Peyer's patch (tissue), 4 donors: ENCODE results near the gene CNOT1. TPM values are rescaled to one million over a fixed set of nuclear protein-coding genes. Genes with fewer than 3 reads are reported as not detected.
A peak's percentile ranks its signal among the peaks of the same experiment; 100 is the strongest.

Experiments
- DNase-seq, 3 donors: peaks; one replicate each; pipeline ENCODE4 v3.0.0-alpha.2; 2017 to 2019
- H3K27ac ChIP-seq, 4 donors: fragments of 200-600 bp; sonication (generic); one replicate each; pipeline ENCODE4 v1.5.1; 2016 to 2019
- H3K27me3 ChIP-seq, 2 donors: fragments of 200-600 bp; sonication (generic); one replicate each; pipeline ENCODE4 v1.5.1; 2019
- H3K36me3 ChIP-seq, 3 donors: fragments of 200-600 bp; sonication (generic); one replicate each; pipeline ENCODE4 v1.5.1; 2016 to 2019
- H3K4me1 ChIP-seq, 4 donors: fragments of 200-600 bp; sonication (generic); one replicate each; pipeline ENCODE4 v1.5.1; 2016 to 2019
- H3K4me3 ChIP-seq, 4 donors: fragments of 200-600 bp; sonication (generic); 1 replicate in 3 of 4; 2 replicates in 1 of 4; pipeline ENCODE4 v1.5.1; 2016 to 2019; ENCODE audit warnings: mild to moderate bottlenecking in 1 of 4
- H3K9me3 ChIP-seq, 4 donors: fragments of 200-600 bp; sonication (generic); one replicate each; pipeline ENCODE4 v1.5.1; 2016 to 2019; ENCODE audit warnings: mild to moderate bottlenecking in 1 of 4
- POLR2A ChIP-seq, 2 donors: fragments of 450-650 bp; IDR thresholded peaks; one replicate each; pipeline ENCODE4 v1.5.1; 2017; ENCODE audit warnings: antibody characterized with exemption in 2 of 2, mild to moderate bottlenecking in 2 of 2, moderate library complexity in 2 of 2
- total RNA-seq, 4 donors: library from RNA; depleted of rRNA; stranded (reverse); fragments of >200 nt; gene quantifications; one replicate each; pipeline ENCODE4 v1.1.0, GENCODE V29; 2016
- TF ChIP-seq, protein P1 (sequence below), 6 experiments: fragments of 450-650 bp in 4 of 6; fragments of 200-600 bp in 2 of 6; sonication (generic) in 1 of 6; IDR thresholded peaks; one replicate each; pipeline ENCODE4 v1.5.1; 2017 to 2019; ENCODE audit warnings: antibody characterized with exemption in 6 of 6, mild to moderate bottlenecking in 3 of 6, moderate library complexity in 1 of 6

The CNOT1 gene
- total RNA-seq, 4 donors from 2014 or later: 165 to 211 (median 190) TPM

DNA sequence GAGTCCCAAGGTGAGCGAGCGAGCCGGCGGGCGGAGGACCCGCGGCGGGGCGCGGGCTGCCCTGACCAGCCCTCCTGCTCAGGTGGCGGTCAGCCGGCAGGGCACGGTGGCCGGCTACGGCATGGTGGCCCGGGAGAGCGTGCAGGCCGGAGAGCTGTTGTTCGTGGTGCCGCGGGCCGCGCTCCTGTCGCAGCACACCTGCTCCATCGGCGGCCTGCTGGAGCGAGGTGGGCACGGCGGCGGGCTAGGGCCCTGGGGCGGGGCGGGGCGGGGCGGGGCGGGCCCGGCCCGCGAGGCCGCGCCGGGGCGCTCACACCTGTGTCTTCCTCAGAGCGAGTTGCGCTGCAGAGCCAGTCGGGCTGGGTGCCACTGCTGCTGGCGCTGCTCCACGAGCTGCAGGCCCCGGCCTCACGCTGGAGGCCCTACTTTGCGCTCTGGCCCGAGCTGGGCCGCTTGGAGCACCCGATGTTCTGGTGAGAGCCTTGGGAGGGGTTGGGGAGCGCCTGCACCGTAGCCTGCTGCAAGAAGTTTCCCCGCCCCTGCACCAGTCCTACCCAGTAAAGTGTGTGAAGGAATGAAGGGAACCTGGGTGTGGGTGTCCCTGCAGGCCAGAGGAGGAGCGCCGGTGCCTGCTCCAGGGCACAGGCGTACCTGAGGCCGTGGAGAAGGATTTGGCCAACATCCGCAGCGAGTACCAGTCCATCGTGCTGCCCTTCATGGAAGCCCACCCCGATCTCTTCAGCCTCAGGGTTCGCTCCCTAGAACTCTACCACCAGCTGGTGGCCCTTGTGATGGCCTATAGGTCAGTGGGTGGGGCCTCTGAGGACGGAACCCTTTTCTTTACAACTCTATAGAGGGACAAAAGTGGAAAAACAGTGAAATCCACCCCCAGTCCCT, 113.5 kb downstream of the CNOT1 start:
- Histone ChIP-seq H3K27ac (peak overlapping the region; percentile 79 to 90 (median 88)), H3K4me1 (peaks cover 0 to 25% (median 2%) of the 10 kb centered on the region in 4 donors), H3K4me3 (peak overlapping the region; percentile 77 to 98 (median 88)), H3K9me3 (no peaks in the 10 kb centered on the region), H3K27me3 (no peaks in the 10 kb centered on the region), H3K36me3 (peaks cover 0 to 45% (median 0%) of the 10 kb centered on the region in 3 donors)
- peak; percentile 44 to 81 (median 66) for DNase-seq
- no peak for TF ChIP-seq POLR2A (IDR thresholded peaks at IDR 0.05)
- TF ChIP-seq, protein P1, sequence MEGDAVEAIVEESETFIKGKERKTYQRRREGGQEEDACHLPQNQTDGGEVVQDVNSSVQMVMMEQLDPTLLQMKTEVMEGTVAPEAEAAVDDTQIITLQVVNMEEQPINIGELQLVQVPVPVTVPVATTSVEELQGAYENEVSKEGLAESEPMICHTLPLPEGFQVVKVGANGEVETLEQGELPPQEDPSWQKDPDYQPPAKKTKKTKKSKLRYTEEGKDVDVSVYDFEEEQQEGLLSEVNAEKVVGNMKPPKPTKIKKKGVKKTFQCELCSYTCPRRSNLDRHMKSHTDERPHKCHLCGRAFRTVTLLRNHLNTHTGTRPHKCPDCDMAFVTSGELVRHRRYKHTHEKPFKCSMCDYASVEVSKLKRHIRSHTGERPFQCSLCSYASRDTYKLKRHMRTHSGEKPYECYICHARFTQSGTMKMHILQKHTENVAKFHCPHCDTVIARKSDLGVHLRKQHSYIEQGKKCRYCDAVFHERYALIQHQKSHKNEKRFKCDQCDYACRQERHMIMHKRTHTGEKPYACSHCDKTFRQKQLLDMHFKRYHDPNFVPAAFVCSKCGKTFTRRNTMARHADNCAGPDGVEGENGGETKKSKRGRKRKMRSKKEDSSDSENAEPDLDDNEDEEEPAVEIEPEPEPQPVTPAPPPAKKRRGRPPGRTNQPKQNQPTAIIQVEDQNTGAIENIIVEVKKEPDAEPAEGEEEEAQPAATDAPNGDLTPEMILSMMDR (IDR thresholded peaks at IDR 0.05): no peak

DNA sequence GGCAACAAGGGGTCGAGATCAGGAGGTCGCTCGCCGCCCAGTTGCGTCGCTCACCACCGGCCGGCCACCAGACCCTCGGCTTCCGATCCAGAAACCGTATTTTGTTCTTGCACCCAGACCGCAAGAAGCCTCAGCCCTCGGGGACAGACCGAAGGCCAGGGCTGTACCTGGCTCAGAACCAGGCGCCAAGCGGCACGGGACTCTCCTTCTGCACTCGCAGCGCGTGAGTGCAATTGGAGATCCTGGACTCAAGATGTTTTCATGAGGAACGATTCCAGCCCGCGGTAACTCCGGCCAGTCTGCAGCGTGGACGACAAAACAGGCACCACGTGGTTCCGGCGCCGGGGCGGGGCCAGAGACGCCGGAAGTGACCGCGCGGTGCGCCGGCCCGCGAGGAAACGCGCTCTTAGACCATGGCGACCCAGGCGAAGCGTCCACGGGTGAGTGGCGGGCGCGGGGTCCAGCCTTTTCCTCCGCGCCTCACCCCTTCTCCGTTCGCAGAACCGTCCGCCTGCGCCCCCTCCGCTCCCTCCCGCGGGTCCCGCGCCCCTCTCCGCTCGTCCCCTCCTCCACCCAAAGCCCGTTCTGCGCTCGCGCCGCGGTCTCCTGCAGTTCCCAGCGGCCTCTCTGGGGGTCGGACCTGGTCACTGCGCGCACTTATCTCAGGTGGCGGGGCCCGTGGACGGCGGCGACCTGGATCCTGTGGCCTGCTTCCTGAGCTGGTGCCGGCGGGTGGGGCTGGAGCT, 114.3 kb downstream of the CNOT1 start, which contains the start of gene SETD6:
Gene SETD6, plus strand, starts transcription at position 393 of the 746 bp plus-strand sequence. Its CDS starts 21 bp downstream, at position 414.
- Histone ChIP-seq H3K27ac (peak within 1 kb of the TSS; percentile 79 to 90 (median 88)), H3K4me3 (peak within 1 kb of the TSS; percentile 77 to 98 (median 88)), H3K4me1 (peaks cover 0 to 25% (median 2%) of the 10 kb centered on the region in 4 donors), H3K27me3 (no peaks in the 10 kb centered on the region), H3K9me3 (no peaks in the 10 kb centered on the region), H3K36me3 (peaks cover 0 to 37% (median 0%) of the 10 kb centered on the region in 3 donors)
- TF ChIP-seq POLR2A (IDR thresholded peaks at IDR 0.05): no peak
- TF ChIP-seq, protein P1 (IDR thresholded peaks at IDR 0.05): peak in 4 of 6 experiments; percentile 5 to 43 (median 36)
- DNase-seq: peak; percentile 84 to 94 (median 94)

DNA sequence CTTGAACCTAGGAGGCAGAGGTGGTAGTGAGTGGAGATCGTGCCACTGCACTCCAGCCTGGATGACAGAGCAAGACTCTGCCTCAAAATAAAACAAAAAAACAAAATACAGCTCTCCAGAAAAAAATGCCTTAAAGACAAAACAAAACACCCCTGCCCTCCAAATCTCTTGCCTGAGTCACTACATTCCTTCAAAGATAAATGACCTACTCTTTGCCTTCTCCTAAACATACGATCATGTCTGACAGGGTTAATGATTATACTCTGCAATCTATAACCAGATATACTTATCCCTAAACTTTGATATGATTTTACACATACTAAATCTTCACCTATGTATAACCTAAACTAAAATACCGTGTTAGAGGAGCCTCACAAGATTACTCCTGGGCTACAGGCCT, 115.8 kb downstream of the CNOT1 start:
- no peaks in the 10 kb centered on the region for H3K9me3 ChIP-seq
- H3K36me3 ChIP-seq: peaks cover 0 to 23% (median 0%) of the 10 kb centered on the region in 3 donors
- H3K27ac ChIP-seq: no peak overlapping the region
- TF ChIP-seq, protein P1 (IDR thresholded peaks at IDR 0.05): no peak
- TF ChIP-seq POLR2A (IDR thresholded peaks at IDR 0.05): no peak
- H3K4me1 ChIP-seq: peaks cover 0 to 25% (median 2%) of the 10 kb centered on the region in 4 donors
- DNase-seq: no peak
- H3K27me3 ChIP-seq: no peaks in the 10 kb centered on the region
- no peak overlapping the region for H3K4me3 ChIP-seq

DNA sequence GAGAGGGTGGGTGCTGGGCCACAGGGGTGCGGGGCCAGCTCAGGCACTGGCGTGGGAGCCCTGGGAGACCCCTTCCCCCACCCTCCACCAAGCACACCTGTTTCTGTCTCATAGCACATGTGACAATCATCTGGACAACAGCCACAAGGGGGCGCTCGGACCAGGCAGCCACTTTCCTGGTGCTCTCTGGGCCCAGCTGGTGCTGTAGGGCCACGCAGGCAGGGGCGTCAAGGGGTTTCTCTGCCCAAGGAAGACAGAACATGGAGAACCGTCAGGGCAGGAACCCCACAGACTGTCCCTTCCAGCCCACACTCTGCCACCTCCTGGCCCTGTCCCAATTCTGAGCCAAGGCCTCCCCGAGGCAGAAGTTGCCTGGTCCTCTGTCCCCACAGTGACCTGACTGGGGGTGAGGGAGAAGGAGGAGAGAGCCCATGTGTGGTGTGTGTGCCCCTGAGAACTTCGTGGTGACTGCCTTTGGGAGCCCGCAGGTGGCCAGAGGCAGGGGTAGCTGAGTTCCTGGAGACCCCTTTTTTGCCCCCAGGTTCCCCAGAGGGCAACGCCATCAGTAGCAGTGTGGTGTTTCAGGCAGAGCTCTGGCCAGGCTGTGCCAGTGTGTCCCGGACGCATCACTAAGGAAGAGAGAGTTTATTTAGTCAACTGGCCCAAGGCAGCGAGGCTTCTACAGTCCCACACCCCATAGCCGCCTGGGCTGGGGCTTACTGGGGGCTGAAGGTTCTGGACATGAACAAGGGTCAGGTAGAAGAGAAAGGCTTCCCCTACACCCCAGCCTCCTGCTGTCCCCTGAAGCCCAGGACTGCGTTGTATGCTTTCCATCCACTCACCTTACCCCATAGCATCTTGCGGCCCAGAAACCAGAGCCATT, 117.5 kb downstream of the CNOT1 start:
- TF ChIP-seq POLR2A (IDR thresholded peaks at IDR 0.05): no peak
- TF ChIP-seq, protein P1 (IDR thresholded peaks at IDR 0.05): peak; percentile 43 to 77 (median 68)
- no peak overlapping the region for H3K4me3 ChIP-seq
- H3K27me3 ChIP-seq: no peaks in the 10 kb centered on the region
- peaks cover 0 to 21% (median 2%) of the 10 kb centered on the region in 4 donors for H3K4me1 ChIP-seq
- peaks cover 0 to 6% (median 0%) of the 10 kb centered on the region in 3 donors for H3K36me3 ChIP-seq
- H3K9me3 ChIP-seq: no peaks in the 10 kb centered on the region
- no peak overlapping the region for H3K27ac ChIP-seq
- DNase-seq: peak; percentile 83 to 93 (median 86)
